Retina (tissue), 1 donor: ENCODE measurements around the gene LY6G6D.
A peak's percentile ranks its signal among the peaks of the same experiment; 100 is the strongest.

Experiments
- DNase-seq: peaks from one replicate; pipeline ENCODE4 v3.0.0-alpha.2; 2016

Gene LY6G6D

GRCh38 chr6:31721351-31722020 is 6.3 kb downstream of the LY6G6D start, which contains the start of gene LY6G6C:
Gene LY6G6C, minus strand, starts transcription at chr6:31721746. Its CDS starts 67 bp downstream, at chr6:31721679.
- DNase-seq: no peak

GRCh38 chr6:31722173-31722572 is 7.0 kb downstream of the LY6G6D start:
- DNase-seq: no peak

DNA sequence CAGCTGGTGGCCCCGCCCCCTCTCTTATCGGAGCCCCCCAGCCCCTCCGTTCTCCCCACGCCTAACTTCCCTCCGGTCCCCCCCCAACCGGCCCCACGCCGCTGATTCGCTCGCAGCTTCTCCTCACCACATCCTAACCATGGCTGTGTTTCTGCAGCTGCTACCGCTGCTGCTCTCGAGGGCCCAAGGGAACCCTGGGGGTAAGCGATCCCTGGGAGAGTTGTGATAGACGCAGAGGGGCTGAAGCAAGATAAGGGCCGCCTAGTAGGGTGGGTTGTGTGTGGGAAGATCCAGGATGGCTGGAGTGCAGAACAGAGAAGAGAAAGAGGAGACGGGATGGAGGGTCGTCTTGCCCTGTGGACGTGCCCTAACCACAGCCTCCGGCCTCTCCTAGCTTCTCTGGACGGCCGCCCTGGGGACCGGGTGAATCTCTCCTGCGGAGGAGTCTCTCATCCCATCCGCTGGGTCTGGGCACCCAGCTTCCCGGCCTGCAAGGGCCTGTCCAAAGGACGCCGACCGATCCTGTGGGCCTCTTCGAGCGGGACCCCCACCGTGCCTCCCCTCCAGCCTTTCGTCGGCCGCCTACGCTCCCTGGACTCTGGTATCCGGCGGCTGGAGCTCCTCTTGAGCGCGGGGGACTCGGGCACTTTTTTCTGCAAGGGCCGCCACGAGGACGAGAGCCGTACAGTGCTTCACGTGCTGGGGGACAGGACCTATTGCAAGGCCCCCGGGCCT is 8.3 kb downstream of the LY6G6D start, which contains the start of gene MPIG6B:
Gene MPIG6B (plus strand): TSS at position 129 of the 735 bp plus-strand sequence. CDS start 11 bp downstream, at position 140.
- DNase-seq: no peak

GRCh38 chr6:31723980-31724691 is 9.0 kb downstream of the LY6G6D start:
- no peak for DNase-seq

GRCh38 chr6:31725502-31726350 is 10.6 kb downstream of the LY6G6D start:
- no peak for DNase-seq

DNA sequence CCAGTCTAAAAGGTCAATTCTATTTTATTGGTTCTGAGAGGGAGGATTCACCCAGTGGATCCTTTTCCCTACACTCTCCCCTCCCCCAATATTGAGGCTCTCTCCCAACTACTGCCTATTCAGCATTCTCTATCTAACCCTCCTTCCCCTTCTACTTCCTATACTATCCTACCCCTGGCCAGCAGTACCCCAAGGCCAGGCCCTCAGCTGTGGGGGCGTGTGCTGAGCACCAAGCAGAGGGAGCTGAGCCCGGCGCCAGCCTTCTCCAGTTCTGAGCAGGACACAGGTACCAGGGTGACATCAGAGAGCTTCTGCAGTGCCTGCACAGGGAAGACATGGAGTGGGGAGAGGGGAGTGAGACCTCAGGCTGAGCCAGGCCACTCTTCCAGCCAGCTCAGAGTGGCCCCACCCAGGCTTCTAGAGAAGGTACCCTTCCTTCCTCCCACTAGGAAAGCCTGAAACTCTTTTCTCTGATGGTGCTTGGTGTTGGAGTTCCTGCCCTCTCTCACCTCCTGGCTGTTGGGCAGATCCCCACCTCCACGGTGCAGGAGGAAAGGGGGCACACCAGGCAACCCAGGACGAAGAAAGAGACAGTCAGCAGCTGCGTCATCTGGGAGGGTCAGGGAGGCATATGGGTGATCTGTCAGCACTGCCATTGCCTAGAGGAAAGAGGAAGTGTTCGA is 12.0 kb downstream of the LY6G6D start:
- no peak for DNase-seq

DNA sequence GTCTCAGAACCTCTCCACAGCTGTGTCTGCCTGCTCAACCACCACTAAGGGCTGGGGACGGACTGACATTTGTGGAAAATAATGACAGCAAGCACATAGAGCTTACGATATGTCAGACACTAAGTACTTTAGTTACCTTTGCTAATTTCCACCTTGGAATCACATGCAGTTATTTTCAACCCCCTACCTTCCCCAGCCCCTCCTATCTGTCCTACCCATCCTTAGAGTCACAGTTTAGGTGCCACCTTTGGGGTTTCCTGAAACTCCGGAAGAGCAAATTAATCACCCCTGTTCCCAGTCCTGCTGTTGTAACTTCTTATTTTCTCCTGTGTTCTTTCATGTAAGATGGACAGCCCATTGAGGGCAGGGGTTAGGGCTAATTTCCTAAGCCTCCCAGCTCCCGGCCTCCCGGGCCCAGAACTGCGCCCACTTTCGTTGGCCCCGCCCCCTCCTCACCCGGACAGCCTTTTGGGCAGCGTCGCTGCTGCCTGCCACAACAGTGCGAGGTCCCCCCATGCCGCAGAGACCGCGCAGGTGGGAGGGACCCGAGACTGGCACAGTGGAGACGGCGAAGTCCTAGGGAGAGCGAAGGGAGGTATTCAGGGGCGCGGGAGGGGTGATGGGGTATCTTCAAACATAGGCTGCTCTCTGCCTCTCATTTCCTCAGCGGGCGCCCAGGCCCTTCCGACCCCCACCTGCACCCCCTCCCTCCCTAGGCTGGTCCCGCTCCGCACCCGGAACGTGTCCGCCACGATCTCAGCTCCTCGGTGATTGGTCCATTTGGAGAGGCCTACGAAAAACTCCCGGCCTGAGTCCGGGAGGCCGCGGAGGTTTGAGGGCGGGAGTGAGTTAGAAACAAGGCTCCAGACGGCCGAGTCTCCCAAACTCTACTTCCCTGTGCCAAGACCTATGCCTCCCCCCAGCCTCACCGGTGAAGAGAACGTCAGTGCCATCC is 12.8 kb downstream of the LY6G6D start:
- no peak for DNase-seq

DNA sequence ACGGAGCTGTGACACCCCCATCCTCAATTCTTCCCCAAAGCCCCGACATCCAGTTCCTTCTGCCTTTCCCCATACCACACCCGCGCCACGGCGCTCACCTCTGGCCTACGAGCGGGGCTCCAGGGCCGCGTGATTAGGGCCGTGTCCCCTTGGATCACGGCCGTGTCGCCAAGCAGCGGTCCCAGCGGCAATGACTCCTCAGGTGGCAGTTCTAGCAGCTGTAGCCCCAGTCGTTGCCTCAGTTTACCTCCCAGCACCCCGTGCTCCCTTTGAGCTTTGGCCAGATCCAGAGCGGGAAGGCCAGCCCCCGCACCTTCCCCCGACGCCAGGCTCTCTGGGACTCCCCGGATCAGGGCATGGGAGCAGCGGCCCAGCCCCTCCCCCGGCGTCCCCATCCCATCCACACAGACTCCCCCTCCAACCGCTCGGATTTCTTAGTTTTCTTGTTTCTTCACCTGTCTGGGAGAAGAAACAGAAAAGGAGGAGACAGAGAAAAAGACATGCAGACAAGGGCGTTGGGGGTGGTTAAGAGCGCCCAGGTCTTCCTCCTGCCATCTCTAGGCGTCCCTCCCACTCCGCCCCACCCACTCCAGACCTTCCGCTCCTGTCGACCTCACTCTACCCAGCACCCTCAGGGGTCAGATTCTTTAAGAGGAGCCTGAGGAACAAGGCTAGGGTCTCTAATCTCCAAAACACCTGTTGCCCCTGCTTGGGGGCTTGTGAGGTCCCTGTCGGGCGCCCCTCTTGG is 13.8 kb downstream of the LY6G6D start, which contains the start of gene DDAH2:
Gene DDAH2 (minus strand): TSS at position 533 of the 748 bp plus-strand sequence. CDS start 138 bp downstream, at position 395.
- DNase-seq: peak; percentile 28

GRCh38 chr6:31729515-31729978 is 14.4 kb downstream of the LY6G6D start:
- DNase-seq: peak; percentile 96

DNA sequence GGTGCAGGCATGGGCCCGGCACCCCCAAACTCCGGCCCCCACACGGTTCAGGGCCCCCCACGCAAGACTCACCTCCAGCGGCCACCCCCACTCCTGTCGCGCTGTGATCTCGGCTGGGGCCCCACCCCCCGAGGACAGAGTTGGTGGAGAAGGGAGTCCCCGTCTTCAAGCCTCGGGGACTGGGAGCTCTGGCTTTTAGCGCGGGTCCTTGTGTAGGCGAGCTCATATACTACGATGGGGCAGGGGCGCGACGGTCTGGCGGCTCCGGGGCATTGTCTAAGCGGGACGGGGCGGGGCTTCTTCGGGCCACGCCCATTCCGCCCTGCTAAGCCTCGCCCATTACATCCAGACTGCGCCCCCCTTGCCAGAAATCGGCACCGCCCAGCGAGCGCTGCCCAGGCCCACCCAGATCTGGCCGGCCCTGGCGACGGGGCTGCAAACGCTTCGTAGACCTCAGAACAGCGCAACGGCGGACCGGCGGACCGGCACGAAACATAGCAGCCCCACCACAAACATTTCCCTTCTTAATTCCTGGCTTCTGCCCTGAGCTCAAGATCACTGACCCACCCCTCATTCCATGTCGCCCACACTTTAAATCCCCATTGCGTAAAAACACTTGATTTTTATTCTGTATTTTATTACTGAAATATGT is 15.0 kb downstream of the LY6G6D start:
- DNase-seq: peak; percentile 97

GRCh38 chr6:31730631-31731086 is 15.5 kb downstream of the LY6G6D start:
- DNase-seq: no peak

DNA sequence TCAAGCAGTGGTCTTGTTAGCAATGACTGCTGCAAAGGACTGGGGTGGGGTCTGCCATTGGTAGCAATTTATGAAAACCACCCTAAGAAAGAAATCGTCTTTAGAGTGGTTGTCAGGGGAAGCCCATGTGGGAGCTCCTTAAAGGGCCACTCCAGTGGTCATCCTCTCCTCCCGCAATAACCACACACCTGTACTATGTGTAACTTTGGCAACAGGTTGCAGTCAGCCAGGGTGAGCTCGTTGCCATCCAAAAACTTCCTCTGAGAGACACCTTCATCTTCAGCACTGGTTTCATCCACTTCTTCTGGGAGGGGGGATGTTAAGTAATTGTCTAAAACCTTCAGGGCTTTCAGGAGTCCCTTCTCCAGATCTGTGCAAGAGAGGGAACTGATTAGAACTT is 16.9 kb downstream of the LY6G6D start:
- DNase-seq: no peak

- no peak for DNase-seq
Observed at GRCh38 chr6:31733734-31734133, 18.6 kb downstream of the LY6G6D start.

DNA sequence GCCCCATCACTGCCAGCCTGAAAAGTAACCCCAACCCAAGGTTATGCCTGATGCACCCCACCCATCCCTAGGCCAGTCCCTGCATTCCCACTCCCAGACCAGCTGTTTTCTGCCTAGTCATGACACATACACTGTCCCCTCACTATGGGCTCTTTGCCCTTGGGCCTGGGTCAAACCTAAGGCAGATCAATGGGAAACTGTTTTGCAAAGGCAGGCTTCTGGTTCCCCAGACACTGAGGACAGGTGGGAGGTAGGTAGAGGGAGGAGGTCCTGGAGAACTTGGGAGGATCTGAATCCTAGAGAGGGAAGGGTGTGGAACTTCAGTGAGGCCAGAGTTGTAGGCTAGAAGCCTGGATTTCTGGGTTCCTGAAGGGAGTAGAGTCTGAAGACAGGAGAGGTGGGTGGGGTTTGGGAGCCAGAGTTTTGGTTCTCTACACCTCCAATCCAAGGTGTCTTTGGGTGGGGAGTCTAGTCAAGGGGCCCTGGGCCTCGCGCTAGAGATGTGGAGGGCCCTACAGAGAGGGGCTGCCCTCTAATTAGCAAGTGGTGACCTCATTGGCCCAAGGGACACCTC is 19.2 kb downstream of the LY6G6D start:
- no peak for DNase-seq

GRCh38 chr6:31734821-31735406 is 19.8 kb downstream of the LY6G6D start:
- peak; percentile 59 for DNase-seq

DNA sequence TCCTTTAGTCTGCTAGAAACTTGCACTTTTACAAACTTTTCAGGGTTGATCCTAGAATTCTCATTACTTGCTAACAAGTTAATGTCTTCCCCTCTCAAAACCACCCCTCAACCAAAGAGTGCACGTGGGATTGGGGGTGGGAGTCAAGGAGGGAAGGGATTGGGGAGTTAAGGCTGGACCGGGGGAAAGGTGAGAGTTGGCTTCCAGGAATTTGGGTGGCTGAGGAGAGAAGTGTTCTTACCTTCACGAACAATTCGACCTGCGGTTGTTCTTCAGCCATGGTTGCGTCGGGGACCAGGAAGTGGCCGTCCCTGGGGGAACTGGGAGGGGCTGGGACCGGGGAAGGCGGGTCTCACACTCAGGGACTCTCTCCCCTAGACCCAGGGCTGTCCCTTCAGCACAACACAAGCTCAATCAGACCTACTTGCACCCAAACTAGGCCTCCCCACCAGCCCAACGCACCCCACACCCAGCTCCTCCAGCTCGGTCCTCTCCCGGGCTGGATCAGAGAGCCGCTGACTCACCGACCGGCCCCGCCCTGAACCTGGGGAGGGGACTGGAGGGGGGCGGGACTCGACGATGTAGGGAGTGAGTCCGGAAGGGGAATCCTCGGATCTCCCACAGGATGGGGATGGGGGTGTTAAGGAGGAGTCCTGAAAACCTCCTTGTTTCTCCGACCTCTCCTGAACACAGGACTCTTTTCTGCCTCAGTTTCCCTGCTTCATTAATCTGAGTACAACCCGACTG is 21.0 kb downstream of the LY6G6D start, which contains the start of gene CLIC1:
Gene CLIC1 (minus strand): TSS at position 510 of the 747 bp plus-strand sequence. CDS start 230 bp downstream, at position 280.
- DNase-seq: peak; percentile 72

DNA sequence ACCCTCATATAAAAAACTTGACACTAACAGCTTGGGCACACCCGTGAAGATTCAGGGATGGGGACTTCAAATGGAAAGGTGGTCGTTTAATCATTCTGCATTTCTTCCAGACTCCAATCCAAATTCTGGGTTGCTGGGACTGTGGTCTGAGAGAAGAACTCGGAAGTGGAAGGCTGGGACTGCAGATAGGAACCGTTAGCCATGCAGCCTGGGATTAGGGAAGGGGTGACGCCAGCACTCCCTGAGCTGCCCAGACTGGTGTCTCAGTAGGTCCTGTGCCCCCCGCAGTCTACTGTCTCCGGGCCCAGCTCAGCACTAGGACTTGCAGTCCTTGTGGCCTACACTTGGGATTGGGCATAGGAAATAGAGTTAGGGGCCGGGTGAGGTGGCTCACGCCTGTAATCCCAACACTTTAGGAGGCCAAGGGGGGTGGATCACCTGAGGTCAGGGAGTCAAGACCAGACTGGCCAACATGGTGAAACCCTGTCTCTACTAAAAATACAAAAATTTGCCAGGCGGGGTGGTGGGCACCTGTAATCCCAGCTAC is 21.7 kb downstream of the LY6G6D start:
- DNase-seq: peak; percentile 33
